DOHH2 (cell line): ENCODE data around the gene MED12.

Source experiments
- EZH2phosphoT487 ChIP-seq: fragments of 200-600 bp; sonication (generic); IDR thresholded peaks from 2 replicates; pipeline ENCODE4 v1.6.1; 2017; ENCODE audit warnings: borderline replicate concordance, mild to moderate bottlenecking, antibody characterized with exemption, low read length, moderate library complexity, mixed read lengths
- TF ChIP-seq, protein P1 (sequence below): fragments of 200-600 bp; sonication (generic); IDR thresholded peaks from one replicate; pipeline ENCODE4 v1.5.1; 2014; ENCODE audit warnings: antibody characterized with exemption, mild to moderate bottlenecking, low read depth, low read length; ENCODE audit not compliant: poor library complexity, severe bottlenecking

DNA sequence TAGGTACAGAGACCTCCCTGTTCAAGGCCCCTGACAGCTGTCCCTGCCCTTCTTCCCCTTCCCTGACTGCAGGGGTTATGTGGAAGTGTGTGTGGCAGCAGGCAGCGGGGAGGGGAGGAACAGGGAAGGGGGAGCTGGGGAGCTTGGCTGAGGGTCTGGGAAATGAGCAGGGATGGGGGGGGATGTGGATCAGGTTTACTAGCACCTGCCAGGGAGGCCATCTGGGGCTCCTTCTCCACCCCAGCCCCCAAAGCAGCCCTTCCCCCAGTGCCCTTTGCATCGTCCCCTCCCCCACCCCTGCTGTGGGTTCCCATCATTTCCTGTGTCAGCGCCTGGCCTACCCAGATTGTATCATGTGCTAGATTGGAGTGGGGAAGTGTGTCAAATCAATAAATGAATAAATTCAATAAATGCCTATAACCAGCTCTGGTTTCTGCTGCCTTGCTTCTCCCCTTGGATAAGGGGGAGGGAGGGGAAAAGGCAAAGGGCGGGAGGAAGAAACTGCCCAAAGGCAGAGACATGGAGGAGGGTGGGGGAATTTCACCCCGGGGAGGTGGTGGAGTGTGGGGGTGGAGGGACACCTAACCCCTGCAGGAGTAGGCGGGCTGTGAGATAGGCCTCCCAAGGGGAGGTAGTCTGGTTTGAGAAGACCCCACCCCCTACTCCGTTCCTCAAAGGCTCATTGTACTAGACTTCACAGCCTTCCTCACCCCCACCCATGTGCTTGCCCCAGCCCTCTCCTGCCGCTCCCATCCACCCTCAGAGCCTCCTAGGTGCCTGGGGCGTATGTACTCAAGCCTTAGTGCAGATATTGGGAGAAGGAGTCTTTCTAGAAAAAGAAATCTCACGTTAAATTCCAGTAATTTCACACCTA, 15.0 kb upstream of the MED12 start:
- no peak for TF ChIP-seq EZH2phosphoT487
- TF ChIP-seq, protein P1, sequence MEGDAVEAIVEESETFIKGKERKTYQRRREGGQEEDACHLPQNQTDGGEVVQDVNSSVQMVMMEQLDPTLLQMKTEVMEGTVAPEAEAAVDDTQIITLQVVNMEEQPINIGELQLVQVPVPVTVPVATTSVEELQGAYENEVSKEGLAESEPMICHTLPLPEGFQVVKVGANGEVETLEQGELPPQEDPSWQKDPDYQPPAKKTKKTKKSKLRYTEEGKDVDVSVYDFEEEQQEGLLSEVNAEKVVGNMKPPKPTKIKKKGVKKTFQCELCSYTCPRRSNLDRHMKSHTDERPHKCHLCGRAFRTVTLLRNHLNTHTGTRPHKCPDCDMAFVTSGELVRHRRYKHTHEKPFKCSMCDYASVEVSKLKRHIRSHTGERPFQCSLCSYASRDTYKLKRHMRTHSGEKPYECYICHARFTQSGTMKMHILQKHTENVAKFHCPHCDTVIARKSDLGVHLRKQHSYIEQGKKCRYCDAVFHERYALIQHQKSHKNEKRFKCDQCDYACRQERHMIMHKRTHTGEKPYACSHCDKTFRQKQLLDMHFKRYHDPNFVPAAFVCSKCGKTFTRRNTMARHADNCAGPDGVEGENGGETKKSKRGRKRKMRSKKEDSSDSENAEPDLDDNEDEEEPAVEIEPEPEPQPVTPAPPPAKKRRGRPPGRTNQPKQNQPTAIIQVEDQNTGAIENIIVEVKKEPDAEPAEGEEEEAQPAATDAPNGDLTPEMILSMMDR: no peak
